GM10266 (cell line): ENCODE data around the gene TWSG1.

Experiments used
- DNase-seq: peaks from one replicate; pipeline ENCODE4 v3.0.0; 2012; ENCODE audit errors: extremely low spot score
- TF ChIP-seq, protein P1 (sequence below): IDR thresholded peaks from 2 replicates; pipeline ENCODE4 v1.5.1; 2012; ENCODE audit warnings: mild to moderate bottlenecking, low read depth; ENCODE audit not compliant: control insufficient read depth, insufficient read depth; ENCODE audit errors: missing control alignments

TWSG1 gene

GRCh38 chr18:9413576-9413975, 79.0 kb downstream of the TWSG1 start:
- no peak for DNase-seq
- TF ChIP-seq, protein P1, sequence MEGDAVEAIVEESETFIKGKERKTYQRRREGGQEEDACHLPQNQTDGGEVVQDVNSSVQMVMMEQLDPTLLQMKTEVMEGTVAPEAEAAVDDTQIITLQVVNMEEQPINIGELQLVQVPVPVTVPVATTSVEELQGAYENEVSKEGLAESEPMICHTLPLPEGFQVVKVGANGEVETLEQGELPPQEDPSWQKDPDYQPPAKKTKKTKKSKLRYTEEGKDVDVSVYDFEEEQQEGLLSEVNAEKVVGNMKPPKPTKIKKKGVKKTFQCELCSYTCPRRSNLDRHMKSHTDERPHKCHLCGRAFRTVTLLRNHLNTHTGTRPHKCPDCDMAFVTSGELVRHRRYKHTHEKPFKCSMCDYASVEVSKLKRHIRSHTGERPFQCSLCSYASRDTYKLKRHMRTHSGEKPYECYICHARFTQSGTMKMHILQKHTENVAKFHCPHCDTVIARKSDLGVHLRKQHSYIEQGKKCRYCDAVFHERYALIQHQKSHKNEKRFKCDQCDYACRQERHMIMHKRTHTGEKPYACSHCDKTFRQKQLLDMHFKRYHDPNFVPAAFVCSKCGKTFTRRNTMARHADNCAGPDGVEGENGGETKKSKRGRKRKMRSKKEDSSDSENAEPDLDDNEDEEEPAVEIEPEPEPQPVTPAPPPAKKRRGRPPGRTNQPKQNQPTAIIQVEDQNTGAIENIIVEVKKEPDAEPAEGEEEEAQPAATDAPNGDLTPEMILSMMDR: no peak

DNA sequence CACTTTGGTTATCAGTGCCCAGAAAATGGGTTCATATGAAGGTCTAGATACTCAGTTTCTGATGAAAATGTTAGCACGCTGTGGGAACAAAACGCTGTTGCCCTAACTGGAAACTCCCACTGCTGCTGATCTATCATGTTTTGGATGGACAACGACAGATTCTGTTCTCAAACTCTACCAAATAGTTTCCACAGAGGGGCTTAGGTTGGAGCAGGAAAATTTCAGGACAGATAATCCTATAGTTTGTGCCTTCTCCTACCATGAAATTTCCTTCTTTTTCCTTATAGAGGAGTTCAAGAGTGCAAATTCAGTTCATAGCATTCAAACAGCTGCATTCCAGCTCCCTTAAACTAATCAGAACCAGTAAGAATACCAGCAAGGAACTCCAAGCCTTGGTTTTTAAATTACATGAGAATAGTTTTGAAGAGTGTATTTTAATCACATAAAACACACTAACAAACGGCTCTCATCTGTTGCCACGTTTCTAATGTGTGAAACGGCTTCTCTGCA, 82.0 kb downstream of the TWSG1 start:
- TF ChIP-seq, protein P1: no peak
- no peak for DNase-seq

DNA sequence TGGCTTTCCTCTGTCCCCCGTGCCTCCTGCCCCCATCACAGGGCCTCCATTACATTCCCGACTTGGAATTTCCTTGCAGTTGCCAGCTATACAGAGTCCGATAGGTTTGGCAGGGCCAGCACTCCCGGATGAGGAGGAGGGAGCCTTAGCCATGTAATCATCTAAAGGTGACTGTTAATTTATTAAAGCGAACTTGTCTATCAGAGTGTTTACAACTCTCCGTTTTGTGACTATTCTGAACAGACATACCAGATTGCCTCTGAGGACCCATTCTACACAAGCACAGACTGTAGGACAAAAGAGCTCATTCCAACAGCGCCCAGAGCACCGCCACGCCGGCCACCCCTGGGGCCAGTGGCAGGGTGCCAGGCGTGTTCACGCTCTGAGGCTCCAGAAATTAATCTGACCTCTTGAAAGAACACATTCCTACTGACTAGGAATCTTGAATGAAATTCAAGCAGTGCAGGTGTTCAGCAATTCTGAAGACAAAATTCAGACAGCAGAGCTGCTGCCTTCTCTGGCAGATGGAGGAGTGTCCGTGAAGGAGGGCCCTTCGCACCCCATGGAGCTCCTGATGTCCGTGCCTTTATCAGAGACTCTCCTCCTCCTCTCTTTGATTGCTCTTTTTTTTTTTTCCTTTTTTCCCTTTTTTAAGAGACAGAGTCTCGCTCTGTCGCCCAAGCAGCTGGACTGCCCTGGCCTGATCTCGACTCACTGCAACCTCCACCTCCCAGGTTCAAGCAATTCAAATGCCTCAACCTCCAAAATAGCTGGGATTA, 82.7 kb downstream of the TWSG1 start:
- TF ChIP-seq, protein P1: no peak
- no peak for DNase-seq

DNA sequence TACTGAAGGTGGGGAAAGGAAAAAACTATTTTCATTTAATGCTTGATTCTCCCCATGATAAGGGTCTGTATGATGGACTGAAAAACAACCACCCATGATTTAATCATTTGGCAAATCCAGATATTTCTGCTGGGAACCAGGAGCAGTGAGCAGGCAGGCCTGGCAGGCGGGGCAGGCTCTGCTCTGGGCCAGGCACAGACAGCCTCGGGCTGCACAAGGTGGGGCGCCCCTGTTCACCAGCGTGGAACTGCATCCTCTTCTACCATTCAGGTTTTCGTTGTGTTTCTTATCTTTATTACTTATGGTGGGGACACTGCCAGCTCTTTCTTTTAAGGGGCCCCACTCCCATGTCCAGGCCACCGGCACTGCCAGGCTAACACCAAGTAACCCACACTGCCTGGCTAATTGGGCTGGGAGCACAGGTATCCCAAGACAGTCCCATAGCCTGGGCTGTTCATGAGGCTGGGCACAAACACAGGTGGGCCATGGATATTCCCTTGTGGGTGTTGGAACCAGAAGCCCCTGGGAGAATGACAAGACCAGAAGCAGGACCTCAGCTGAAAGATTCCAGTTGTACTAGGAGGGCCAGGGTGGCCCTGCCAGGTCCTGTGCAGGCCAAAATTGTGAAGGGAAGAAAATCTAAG, 83.6 kb downstream of the TWSG1 start:
- DNase-seq: no peak
- TF ChIP-seq, protein P1: no peak

GRCh38 chr18:9419956-9420631, 85.5 kb downstream of the TWSG1 start:
- DNase-seq: no peak
- TF ChIP-seq, protein P1: no peak

DNA sequence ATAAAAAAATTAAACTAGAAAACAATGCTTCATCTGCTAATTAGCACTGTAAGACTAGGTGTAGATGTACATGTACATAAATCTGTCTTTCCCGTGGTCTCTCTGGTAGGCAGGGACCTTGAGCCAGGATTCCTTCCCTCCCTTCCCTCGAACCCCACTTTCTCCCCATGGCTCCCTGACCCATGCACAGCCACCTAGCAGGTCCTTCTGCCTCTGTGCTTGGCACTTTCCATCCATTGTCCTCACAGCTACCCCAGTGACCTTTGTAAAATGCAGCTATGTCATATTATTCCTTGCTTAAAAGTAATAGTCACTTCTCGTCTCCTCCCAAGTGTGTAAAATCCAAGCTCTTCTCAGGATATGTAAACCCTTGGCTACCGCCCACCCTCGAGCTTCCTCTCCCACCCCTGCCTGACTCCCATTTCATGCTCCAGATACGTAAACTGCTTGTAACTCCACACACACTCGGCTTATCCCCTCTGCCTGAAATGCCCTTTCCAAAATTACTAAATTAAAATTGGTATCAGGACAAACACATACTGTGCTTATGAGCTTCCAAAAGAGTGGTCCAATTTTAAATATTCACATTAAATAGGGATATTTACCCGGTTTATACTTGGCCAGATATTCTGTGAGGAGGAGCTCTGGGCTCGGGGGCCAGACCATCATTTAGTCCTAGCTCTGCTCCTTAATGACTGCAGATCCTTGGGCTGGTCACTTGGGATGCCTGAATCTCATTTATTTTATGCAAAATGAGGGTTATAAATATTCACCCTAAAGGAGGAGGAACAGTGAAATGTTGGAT, 86.7 kb downstream of the TWSG1 start:
- TF ChIP-seq, protein P1: no peak
- no peak for DNase-seq
